ENCODE data around the gene SETD1B. TPM values are rescaled to one million over a fixed set of nuclear protein-coding genes. Genes with fewer than 3 reads are reported as not detected.

Gene SETD1B
- total RNA-seq, 6 donors from 2014 or later = 9.3 to 47.1 (median 20.4) TPM

GRCh38 chr12:121805171-121806008 is 1.6 kb downstream of the SETD1B start:
- Histone ChIP-seq H3K36me3 (peaks cover 7 to 35% (median 31%) of the 10 kb centered on the region in 4 donors), H3K27ac (peak overlapping the region; percentile 96 to 100 (median 98)), H3K27me3 (no peaks in the 10 kb centered on the region), H3K4me1 (peaks cover 24 to 39% (median 26%) of the 10 kb centered on the region in 4 donors), H3K4me3 (peak overlapping the region; percentile 66 to 85 (median 74)), H3K9me3 (no peaks in the 10 kb centered on the region)
- WGBS, 2 donors = 2% methylated on average over 30 to 45 of the region's 45 CpGs
- ATAC-seq (ENCODE audit: low FRiP score in 2 of 2) (no peak), DNase-seq (peak in 1 of 2 donors; percentile 79)
- TF ChIP-seq POLR2AphosphoS5 (IDR thresholded peaks at IDR 0.05) (no peak), POLR2A (IDR thresholded peaks at IDR 0.05) (no peak), EP300 (IDR thresholded peaks at IDR 0.05) (no peak)
- TF ChIP-seq, protein P1, sequence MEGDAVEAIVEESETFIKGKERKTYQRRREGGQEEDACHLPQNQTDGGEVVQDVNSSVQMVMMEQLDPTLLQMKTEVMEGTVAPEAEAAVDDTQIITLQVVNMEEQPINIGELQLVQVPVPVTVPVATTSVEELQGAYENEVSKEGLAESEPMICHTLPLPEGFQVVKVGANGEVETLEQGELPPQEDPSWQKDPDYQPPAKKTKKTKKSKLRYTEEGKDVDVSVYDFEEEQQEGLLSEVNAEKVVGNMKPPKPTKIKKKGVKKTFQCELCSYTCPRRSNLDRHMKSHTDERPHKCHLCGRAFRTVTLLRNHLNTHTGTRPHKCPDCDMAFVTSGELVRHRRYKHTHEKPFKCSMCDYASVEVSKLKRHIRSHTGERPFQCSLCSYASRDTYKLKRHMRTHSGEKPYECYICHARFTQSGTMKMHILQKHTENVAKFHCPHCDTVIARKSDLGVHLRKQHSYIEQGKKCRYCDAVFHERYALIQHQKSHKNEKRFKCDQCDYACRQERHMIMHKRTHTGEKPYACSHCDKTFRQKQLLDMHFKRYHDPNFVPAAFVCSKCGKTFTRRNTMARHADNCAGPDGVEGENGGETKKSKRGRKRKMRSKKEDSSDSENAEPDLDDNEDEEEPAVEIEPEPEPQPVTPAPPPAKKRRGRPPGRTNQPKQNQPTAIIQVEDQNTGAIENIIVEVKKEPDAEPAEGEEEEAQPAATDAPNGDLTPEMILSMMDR (IDR thresholded peaks at IDR 0.05) = no peak

- Histone ChIP-seq H3K36me3 (peaks cover 9 to 42% (median 37%) of the 10 kb centered on the region in 4 donors), H3K27ac (peak overlapping the region in 3 of 4 donors; percentile 96 to 100 (median 97)), H3K9me3 (no peaks in the 10 kb centered on the region), H3K4me3 (peak overlapping the region in 3 of 4 donors; percentile 66 to 85 (median 77)), H3K27me3 (no peaks in the 10 kb centered on the region), H3K4me1 (peaks cover 31 to 46% (median 33%) of the 10 kb centered on the region in 4 donors)
- TF ChIP-seq POLR2A (IDR thresholded peaks at IDR 0.05) (no peak), EP300 (IDR thresholded peaks at IDR 0.05) (no peak), POLR2AphosphoS5 (IDR thresholded peaks at IDR 0.05) (no peak)
- TF ChIP-seq, protein P1 (IDR thresholded peaks at IDR 0.05) = no peak
- 7 to 8% methylated on average over 10 to 16 of the region's 16 CpGs for WGBS, 2 donors
- DNase-seq (peak in 1 of 2 donors; percentile 46), ATAC-seq (ENCODE audit: low FRiP score in 2 of 2) (no peak)
These were observed 2.3 kb downstream of the SETD1B start for GRCh38 chr12:121806009-121806545.

GRCh38 chr12:121806546-121807423 is 3.0 kb downstream of the SETD1B start:
- no peak for DNase-seq
- Histone ChIP-seq H3K27me3 (no peaks in the 10 kb centered on the region), H3K36me3 (peaks cover 9 to 45% (median 37%) of the 10 kb centered on the region in 4 donors), H3K9me3 (no peaks in the 10 kb centered on the region), H3K4me1 (peaks cover 38 to 53% (median 40%) of the 10 kb centered on the region in 4 donors), H3K27ac (peak overlapping the region in 3 of 4 donors; percentile 96 to 100 (median 97)), H3K4me3 (peak overlapping the region in 3 of 4 donors; percentile 66 to 85 (median 77))
- 51 to 57% methylated on average over 17 to 21 of the region's 21 CpGs for WGBS, 2 donors
- no peak for ATAC-seq (ENCODE audit: low FRiP score in 2 of 2)
- no peak for TF ChIP-seq EP300 (IDR thresholded peaks at IDR 0.05)
- no peak for TF ChIP-seq POLR2AphosphoS5 (IDR thresholded peaks at IDR 0.05)
- TF ChIP-seq, protein P1 (IDR thresholded peaks at IDR 0.05) = no peak
- TF ChIP-seq POLR2A (IDR thresholded peaks at IDR 0.05) = no peak

- Histone ChIP-seq H3K36me3 (peaks cover 9 to 46% (median 37%) of the 10 kb centered on the region in 4 donors), H3K27me3 (no peaks in the 10 kb centered on the region), H3K9me3 (no peaks in the 10 kb centered on the region), H3K4me3 (no peak overlapping the region), H3K27ac (peak overlapping the region in 1 of 4 donors; percentile 0), H3K4me1 (peaks cover 48 to 63% (median 49%) of the 10 kb centered on the region in 4 donors)
- DNase-seq (no peak), ATAC-seq (ENCODE audit: low FRiP score in 2 of 2) (no peak)
- WGBS, 2 donors = 83 to 100% methylated on average over 10 to 14 of the region's 14 CpGs
- TF ChIP-seq, protein P1 (IDR thresholded peaks at IDR 0.05) = no peak
- no peak for TF ChIP-seq EP300 (IDR thresholded peaks at IDR 0.05)
- TF ChIP-seq POLR2A (IDR thresholded peaks at IDR 0.05) = no peak
- no peak for TF ChIP-seq POLR2AphosphoS5 (IDR thresholded peaks at IDR 0.05)
These were observed 4.0 kb downstream of the SETD1B start for GRCh38 chr12:121807642-121808347.
